Naive thymus-derived CD8-positive, alpha-beta T cell (primary cell): ENCODE data around the gene RAB11A. TPM values are rescaled to one million over a fixed set of nuclear protein-coding genes. Genes with fewer than 3 reads are reported as not detected.

Source experiments
- ATAC-seq, 2 donors: fragments of 150-1000 bp; cut with Tn5 transposase in 1 of 2; sonication (Bioruptor Pico), chemical (Tn5 transposase) in 1 of 2; 1 replicate in 1 of 2; 2 replicates in 1 of 2; pipeline ENCODE4 v1.10.0; 2021; ENCODE audit warnings: mild to moderate bottlenecking in 2 of 2, moderate library complexity in 2 of 2
- POLR2A ChIA-PET: fragments of 350-600 bp; sonication (Branson Sonifier 250); formaldehyde crosslinking; loops from one replicate; lab custom pipeline; 2021; ENCODE audit warnings: antibody characterized with exemption; lab: Charles Lee
- DNase-seq, 10 donors: peaks; one replicate each; pipeline versions ENCODE4 v3.0.0 to v3.0.0-alpha.2; 2020 to 2022
- H3K27ac Mint-ChIP-seq, 10 donors: one replicate each; pipeline ENCODE4 v1.8.0; 2020 to 2022; ENCODE audit warnings: mild to moderate bottlenecking in 10 of 10, mixed read lengths in 10 of 10, moderate library complexity in 4 of 10, inconsistent platforms in 1 of 10
- H3K27me3 Mint-ChIP-seq, 5 donors: one replicate each; pipeline ENCODE4 v1.8.0; 2021 to 2022; ENCODE audit warnings: mixed read lengths in 5 of 5
- H3K36me3 Mint-ChIP-seq, 3 donors: one replicate each; pipeline ENCODE4 v1.8.0; 2020 to 2022; ENCODE audit warnings: mixed read lengths in 3 of 3, mild to moderate bottlenecking in 2 of 3, inconsistent platforms in 1 of 3
- H3K4me1 Mint-ChIP-seq, 4 donors: one replicate each; pipeline ENCODE4 v1.8.0; 2021 to 2022; ENCODE audit warnings: mixed read lengths in 4 of 4
- H3K4me3 Mint-ChIP-seq, 10 donors: one replicate each; pipeline ENCODE4 v1.8.0; 2020 to 2022; ENCODE audit warnings: mild to moderate bottlenecking in 10 of 10, mixed read lengths in 10 of 10, moderate library complexity in 6 of 10, inconsistent platforms in 1 of 10
- H3K9me3 Mint-ChIP-seq, 9 donors: one replicate each; pipeline ENCODE4 v1.8.0; 2020 to 2022; ENCODE audit warnings: mixed read lengths in 9 of 9, mild to moderate bottlenecking in 3 of 9, inconsistent platforms in 1 of 9, moderate library complexity in 1 of 9
- polyA plus RNA-seq, 3 donors: library from polyadenylated mRNA; unstranded; fragments of 300-500 nt; fragmentation: Illumina TruSeq; gene quantifications; one replicate each; pipeline ENCODE4 v1.2.3, GENCODE V29; 2021
- total RNA-seq, 8 experiments: library from RNA in 2 of 8; stranded (reverse) in 2 of 8; gene quantifications; one replicate each; pipeline ENCODE4 v1.2.3 and lab custom pipeline; 2021 to 2026

Gene RAB11A
- total and polyA plus RNA-seq, 5 experiments from 2014 or later: 75.9 to 204 (median 186) TPM

DNA sequence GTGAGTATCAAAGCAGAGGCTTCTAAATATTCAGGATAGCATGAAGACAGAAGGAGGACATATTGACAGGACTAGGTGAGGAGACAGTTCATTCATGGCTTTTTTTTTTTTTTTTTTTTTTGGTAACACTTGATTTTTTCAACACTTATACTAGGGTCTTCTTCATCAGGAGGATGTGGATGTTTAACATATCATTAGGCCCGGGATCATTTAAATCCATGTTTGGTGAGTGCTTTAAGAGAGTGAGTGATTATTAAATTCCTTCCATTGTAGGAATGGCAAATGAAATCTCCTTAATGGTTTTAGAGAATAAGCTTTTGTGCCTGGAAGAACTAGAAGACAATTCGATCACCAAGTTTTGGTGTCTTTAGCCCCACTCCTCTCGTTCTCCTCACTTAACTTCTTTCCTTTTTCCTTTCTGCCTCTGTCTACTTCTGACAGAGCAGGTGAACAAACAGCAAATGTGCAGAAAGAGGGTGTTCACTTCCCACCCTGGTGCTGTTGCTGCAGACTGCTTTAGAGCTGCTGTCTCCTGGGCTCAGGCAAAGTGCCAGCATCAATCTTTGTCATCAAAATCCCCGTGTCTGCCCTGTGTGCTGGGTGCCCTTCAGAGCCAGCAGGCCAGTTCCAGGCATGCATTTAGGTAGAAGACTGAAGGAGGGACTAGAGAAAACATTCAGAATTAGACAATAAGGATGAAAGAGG is 35.6 kb upstream of the RAB11A start:
- POLR2A ChIA-PET: interaction anchor here (0.6 to 4.7 kb wide), 14 partner anchors 9 to 161 kb away, joined by 3 to 47 read pairs (median 4); partner anchors contain the start of genes DENND4A and RAB11A
- Mint-ChIP-seq H3K36me3 (no peaks in the 10 kb centered on the region), H3K4me3 (peak overlapping the region; percentile 69 to 91 (median 81)), H3K4me1 (peaks cover 21 to 57% (median 42%) of the 10 kb centered on the region in 4 donors), H3K27me3 (no peaks in the 10 kb centered on the region), H3K9me3 (no peaks in the 10 kb centered on the region), H3K27ac (peak overlapping the region; percentile 92 to 98 (median 96))
- DNase-seq (peak in 3 of 10 donors; percentile 19 to 27 (median 23)), ATAC-seq (peak; percentile 15 to 55)

DNA sequence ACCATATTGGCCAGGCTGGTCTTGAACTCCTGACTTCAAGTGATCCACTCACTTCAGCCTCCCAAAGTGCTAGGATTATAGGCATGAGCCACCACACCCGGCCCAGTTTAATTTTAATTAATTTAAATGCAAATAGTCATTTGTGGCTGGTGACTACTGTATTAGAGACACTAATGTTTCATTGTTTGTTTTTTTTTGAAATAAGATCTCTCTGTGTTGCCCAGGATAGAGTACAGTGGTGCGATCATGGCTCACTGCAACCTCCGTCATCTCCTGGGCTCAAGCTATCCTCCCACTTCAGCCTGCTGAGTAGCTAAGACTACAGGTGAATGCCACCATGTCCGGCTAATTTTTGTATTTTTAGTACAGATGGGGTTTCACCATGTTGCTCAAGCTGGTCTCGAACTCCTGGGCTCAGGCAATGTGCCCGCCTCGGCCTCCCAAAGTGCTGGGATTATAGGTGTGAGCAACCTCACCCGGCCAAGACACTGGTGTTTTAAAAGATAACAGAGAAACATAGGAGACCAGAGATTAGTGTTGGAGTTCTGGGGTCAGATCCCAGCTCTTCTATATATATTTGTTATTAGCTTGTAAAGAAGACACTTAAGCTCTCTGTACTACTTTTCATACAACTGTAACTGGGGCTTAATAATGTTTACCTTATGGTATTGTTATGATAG is 34.5 kb upstream of the RAB11A start:
- DNase-seq (no peak), ATAC-seq (no peak)
- Mint-ChIP-seq H3K36me3 (no peaks in the 10 kb centered on the region), H3K4me3 (no peak overlapping the region), H3K4me1 (peaks cover 17 to 48% (median 32%) of the 10 kb centered on the region in 4 donors), H3K27me3 (no peaks in the 10 kb centered on the region), H3K27ac (peak overlapping the region in 8 of 10 donors; percentile 8 to 96 (median 66)), H3K9me3 (no peaks in the 10 kb centered on the region)
- POLR2A ChIA-PET: interaction anchor here (0.6 to 4.7 kb wide), 5 partner anchors 35 to 163 kb away, joined by 3 to 47 read pairs (median 4); partner anchors contain the start of genes DENND4A and RAB11A

- no peak overlapping the region for H3K4me3 Mint-ChIP-seq
- no peaks in the 10 kb centered on the region for H3K9me3 Mint-ChIP-seq
- DNase-seq (no peak), ATAC-seq (no peak)
- H3K36me3 Mint-ChIP-seq: no peaks in the 10 kb centered on the region
- H3K4me1 Mint-ChIP-seq: peaks cover 17 to 47% (median 31%) of the 10 kb centered on the region in 4 donors
- H3K27me3 Mint-ChIP-seq: no peaks in the 10 kb centered on the region
- POLR2A ChIA-PET: interaction anchor here (1.6 to 4.7 kb wide), 2 partner anchors 34 to 44 kb away, joined by 3 to 21 read pairs; partner anchors contain the start of gene RAB11A
- peak overlapping the region in 3 of 10 donors; percentile 32 to 96 (median 79) for H3K27ac Mint-ChIP-seq
These were observed 33.8 kb upstream of the RAB11A start for GRCh38 chr15:65835447-65835846.

GRCh38 chr15:65836665-65837064 is 32.6 kb upstream of the RAB11A start:
- H3K4me3 Mint-ChIP-seq: no peak overlapping the region
- POLR2A ChIA-PET: interaction anchor here (0.6 to 4.7 kb wide), 5 partner anchors 9 to 57 kb away, joined by 3 to 21 read pairs (median 4); partner anchors contain the start of gene RAB11A
- ATAC-seq: no peak
- no peaks in the 10 kb centered on the region for H3K9me3 Mint-ChIP-seq
- H3K27ac Mint-ChIP-seq: peak overlapping the region in 3 of 10 donors; percentile 4 to 63 (median 55)
- peaks cover 15 to 39% (median 27%) of the 10 kb centered on the region in 4 donors for H3K4me1 Mint-ChIP-seq
- H3K36me3 Mint-ChIP-seq: no peaks in the 10 kb centered on the region
- no peak for DNase-seq
- H3K27me3 Mint-ChIP-seq: no peaks in the 10 kb centered on the region

GRCh38 chr15:65837301-65838294 is 31.7 kb upstream of the RAB11A start:
- H3K4me1 Mint-ChIP-seq: peaks cover 14 to 31% (median 20%) of the 10 kb centered on the region in 4 donors
- no peak for ATAC-seq
- no peaks in the 10 kb centered on the region for H3K9me3 Mint-ChIP-seq
- no peak overlapping the region for H3K4me3 Mint-ChIP-seq
- no peaks in the 10 kb centered on the region for H3K36me3 Mint-ChIP-seq
- no peaks in the 10 kb centered on the region for H3K27me3 Mint-ChIP-seq
- DNase-seq: no peak
- POLR2A ChIA-PET: interaction anchor here (0.6 to 4.7 kb wide), 6 partner anchors 17 to 77 kb away, joined by 3 to 21 read pairs (median 4); partner anchors contain the start of gene RAB11A
- H3K27ac Mint-ChIP-seq: peak overlapping the region in 2 of 10 donors; percentile 18 to 37

GRCh38 chr15:65839354-65839901 is 29.9 kb upstream of the RAB11A start:
- Mint-ChIP-seq H3K4me3 (no peak overlapping the region), H3K27ac (peak overlapping the region in 1 of 10 donors; percentile 20), H3K36me3 (no peaks in the 10 kb centered on the region), H3K27me3 (no peaks in the 10 kb centered on the region), H3K4me1 (peaks cover 0 to 13% (median 2%) of the 10 kb centered on the region in 4 donors), H3K9me3 (no peaks in the 10 kb centered on the region)
- POLR2A ChIA-PET: interaction anchor here (0.5 kb wide), 1 partner anchor 22 kb away, joined by 4 read pairs; no protein-coding TSS in a partner anchor
- no peak for ATAC-seq
- DNase-seq: no peak

GRCh38 chr15:65839985-65840384 is 29.3 kb upstream of the RAB11A start:
- ATAC-seq: no peak
- POLR2A ChIA-PET: no interaction called here
- H3K36me3 Mint-ChIP-seq: no peaks in the 10 kb centered on the region
- DNase-seq: no peak
- no peaks in the 10 kb centered on the region for H3K9me3 Mint-ChIP-seq
- H3K4me3 Mint-ChIP-seq: no peak overlapping the region
- no peak overlapping the region for H3K27ac Mint-ChIP-seq
- H3K4me1 Mint-ChIP-seq: peaks cover 0 to 9% (median 0%) of the 10 kb centered on the region in 4 donors
- no peaks in the 10 kb centered on the region for H3K27me3 Mint-ChIP-seq

GRCh38 chr15:65841121-65841930 is 28.0 kb upstream of the RAB11A start:
- POLR2A ChIA-PET: interaction anchor here (0.6 kb wide), 1 partner anchor 29 kb away, joined by 3 read pairs; no protein-coding TSS in a partner anchor
- DNase-seq: no peak
- peaks cover 0 to 6% (median 0%) of the 10 kb centered on the region in 4 donors for H3K4me1 Mint-ChIP-seq
- no peaks in the 10 kb centered on the region for H3K27me3 Mint-ChIP-seq
- no peak overlapping the region for H3K27ac Mint-ChIP-seq
- H3K36me3 Mint-ChIP-seq: no peaks in the 10 kb centered on the region
- ATAC-seq: no peak
- no peaks in the 10 kb centered on the region for H3K9me3 Mint-ChIP-seq
- peak overlapping the region in 1 of 10 donors; percentile 54 for H3K4me3 Mint-ChIP-seq

GRCh38 chr15:65845826-65846519 is 23.3 kb upstream of the RAB11A start:
- Mint-ChIP-seq H3K27ac (no peak overlapping the region), H3K9me3 (no peaks in the 10 kb centered on the region), H3K27me3 (peaks cover 0 to 2% (median 0%) of the 10 kb centered on the region in 5 donors), H3K4me3 (no peak overlapping the region), H3K4me1 (no peaks in the 10 kb centered on the region), H3K36me3 (no peaks in the 10 kb centered on the region)
- POLR2A ChIA-PET: interaction anchor here (0.6 to 1.1 kb wide), 3 partner anchors 9 to 804 kb away, joined by 3 to 5 read pairs (median 4); no protein-coding TSS in a partner anchor
- ATAC-seq: no peak
- DNase-seq: no peak

GRCh38 chr15:65847989-65848388 is 21.3 kb upstream of the RAB11A start:
- Mint-ChIP-seq H3K9me3 (no peaks in the 10 kb centered on the region), H3K36me3 (no peaks in the 10 kb centered on the region), H3K4me3 (no peak overlapping the region), H3K27ac (no peak overlapping the region), H3K4me1 (no peaks in the 10 kb centered on the region), H3K27me3 (peaks cover 0 to 2% (median 0%) of the 10 kb centered on the region in 5 donors)
- ATAC-seq: no peak
- POLR2A ChIA-PET: interaction anchor here (0.7 kb wide), 1 partner anchor 102 kb away, joined by 3 read pairs; no protein-coding TSS in a partner anchor
- DNase-seq: no peak
